ENCODE data around the gene APBB1IP.
"Not testable (repeated sequence)": the region's sequence is repeated elsewhere in the genome, so short reads cannot be mapped to it uniquely, and the experiment has no call there.

APBB1IP gene

GRCh38 chr10:26463986-26464385, 25.8 kb downstream of the APBB1IP start:
- H3K4me3 ChIP-seq (ENCODE audit: insufficient read depth, low read length, poor library complexity, severe bottlenecking): no peak overlapping the region
- peak overlapping the region; percentile 51 for H3K4me2 ChIP-seq (ENCODE audit: low read depth, low read length, poor library complexity, severe bottlenecking)
- no peaks in the 10 kb centered on the region for H4K20me1 ChIP-seq (ENCODE audit: low read depth, low read length)
- TF ChIP-seq CTCF (IDR thresholded peaks at IDR 0.05; ENCODE audit: insufficient read depth, low read length, poor library complexity, severe bottlenecking) (no peak), EZH2phosphoT487 (conservative IDR thresholded peaks at IDR 0.05; ENCODE audit: low read length) (no peak)
- H3K9me3 ChIP-seq (ENCODE audit: insufficient read depth, low read length): no peaks in the 10 kb centered on the region
- peaks cover 47% of the 10 kb centered on the region for H3F3A ChIP-seq (ENCODE audit: insufficient read depth)
- no peaks in the 10 kb centered on the region for H3K9me2 ChIP-seq (replicated peaks; ENCODE audit: insufficient read depth, low read length)
- H3K36me3 ChIP-seq (ENCODE audit: low read length): peaks cover 21% of the 10 kb centered on the region
- no peaks in the 10 kb centered on the region for H3K27me3 ChIP-seq (ENCODE audit: low read length)
- H2AFZ ChIP-seq (ENCODE audit: low read depth, low read length, severe bottlenecking): no peak overlapping the region
- peak overlapping the region; percentile 95 for H3K27ac ChIP-seq (ENCODE audit: low read depth, low read length)
- H3K79me2 ChIP-seq (ENCODE audit: insufficient read depth, low read length): peaks cover 96% of the 10 kb centered on the region
- peak overlapping the region; percentile 23; the same call in 1 of the 2 replicates for H3K9ac ChIP-seq (ENCODE audit: low read length)

GRCh38 chr10:26464632-26465280, 26.6 kb downstream of the APBB1IP start:
- H3K9ac ChIP-seq (ENCODE audit: low read length): peak overlapping the region; percentile 23
- no peak overlapping the region for H3K4me3 ChIP-seq (ENCODE audit: insufficient read depth, low read length, poor library complexity, severe bottlenecking)
- H2AFZ ChIP-seq (ENCODE audit: low read depth, low read length, severe bottlenecking): no peak overlapping the region
- no peaks in the 10 kb centered on the region for H3K9me2 ChIP-seq (replicated peaks; ENCODE audit: insufficient read depth, low read length)
- peak overlapping the region; percentile 51 for H3K4me2 ChIP-seq (ENCODE audit: low read depth, low read length, poor library complexity, severe bottlenecking)
- H4K20me1 ChIP-seq (ENCODE audit: low read depth, low read length): no peaks in the 10 kb centered on the region
- peak overlapping the region; percentile 95 for H3K27ac ChIP-seq (ENCODE audit: low read depth, low read length)
- no peaks in the 10 kb centered on the region for H3K9me3 ChIP-seq (ENCODE audit: insufficient read depth, low read length)
- peaks cover 18% of the 10 kb centered on the region for H3K36me3 ChIP-seq (ENCODE audit: low read length)
- peaks cover 53% of the 10 kb centered on the region for H3F3A ChIP-seq (ENCODE audit: insufficient read depth)
- no peak for TF ChIP-seq EZH2phosphoT487 (conservative IDR thresholded peaks at IDR 0.05; ENCODE audit: low read length)
- TF ChIP-seq CTCF (IDR thresholded peaks at IDR 0.05; ENCODE audit: insufficient read depth, low read length, poor library complexity, severe bottlenecking): no peak
- H3K27me3 ChIP-seq (ENCODE audit: low read length): no peaks in the 10 kb centered on the region
- H3K79me2 ChIP-seq (ENCODE audit: insufficient read depth, low read length): peaks cover 97% of the 10 kb centered on the region

- H3K36me3 ChIP-seq (ENCODE audit: low read length): peaks cover 13% of the 10 kb centered on the region
- not testable (repeated sequence) for H3K9me3 ChIP-seq (ENCODE audit: insufficient read depth, low read length); H3K4me2 ChIP-seq (ENCODE audit: low read depth, low read length, poor library complexity, severe bottlenecking); H4K20me1 ChIP-seq (ENCODE audit: low read depth, low read length); H2AFZ ChIP-seq (ENCODE audit: low read depth, low read length, severe bottlenecking); H3K9me2 ChIP-seq (replicated peaks; ENCODE audit: insufficient read depth, low read length); H3K27me3 ChIP-seq (ENCODE audit: low read length); H3K4me3 ChIP-seq (ENCODE audit: insufficient read depth, low read length, poor library complexity, severe bottlenecking); H3K9ac ChIP-seq (ENCODE audit: low read length)
- peaks cover 69% of the 10 kb centered on the region for H3F3A ChIP-seq (ENCODE audit: insufficient read depth)
- peaks cover 97% of the 10 kb centered on the region for H3K79me2 ChIP-seq (ENCODE audit: insufficient read depth, low read length)
- peak overlapping the region; percentile 95 for H3K27ac ChIP-seq (ENCODE audit: low read depth, low read length)
These were observed 28.4 kb downstream of the APBB1IP start for GRCh38 chr10:26466531-26466930.

GRCh38 chr10:26467639-26468038, 29.5 kb downstream of the APBB1IP start:
- Histone ChIP-seq H3K36me3 (ENCODE audit: low read length) (peaks cover 2% of the 10 kb centered on the region; the same call in 1 of the 2 replicates), H3K79me2 (ENCODE audit: insufficient read depth, low read length) (peaks cover 97% of the 10 kb centered on the region), H3K9ac (ENCODE audit: low read length) (peak overlapping the region; percentile 49)

More at GRCh38 chr10:26467639-26468038, 29.5 kb downstream of the APBB1IP start:
- no peak for TF ChIP-seq CTCF (IDR thresholded peaks at IDR 0.05; ENCODE audit: insufficient read depth, low read length, poor library complexity, severe bottlenecking)
- no peak for TF ChIP-seq EZH2phosphoT487 (conservative IDR thresholded peaks at IDR 0.05; ENCODE audit: low read length)
- Histone ChIP-seq H3F3A (ENCODE audit: insufficient read depth) (peaks cover 74% of the 10 kb centered on the region), H2AFZ (ENCODE audit: low read depth, low read length, severe bottlenecking) (no peak overlapping the region), H4K20me1 (ENCODE audit: low read depth, low read length) (no peaks in the 10 kb centered on the region), H3K27ac (ENCODE audit: low read depth, low read length) (peak overlapping the region; percentile 95), H3K4me3 (ENCODE audit: insufficient read depth, low read length, poor library complexity, severe bottlenecking) (no peak overlapping the region), H3K27me3 (ENCODE audit: low read length) (no peaks in the 10 kb centered on the region), H3K9me3 (ENCODE audit: insufficient read depth, low read length) (no peaks in the 10 kb centered on the region), H3K4me2 (ENCODE audit: low read depth, low read length, poor library complexity, severe bottlenecking) (peak overlapping the region; percentile 86), H3K9me2 (replicated peaks; ENCODE audit: insufficient read depth, low read length) (no peaks in the 10 kb centered on the region)
